GM18505 (cell line): ENCODE data around the gene DNASE2B.

Experiments used
- ATAC-seq: cut with Tn5 transposase; IDR thresholded peaks from one replicate; pipeline ENCODE4 v1.9.1; 2021; ENCODE audit not compliant: unreplicated experiment
- POLR2A ChIP-seq: IDR thresholded peaks from 4 replicates; pipeline ENCODE4 v1.6.1; 2011; ENCODE audit warnings: borderline replicate concordance; ENCODE audit not compliant: insufficient read depth, insufficient read length; ENCODE audit errors: extremely low read depth

DNASE2B gene, protein sequence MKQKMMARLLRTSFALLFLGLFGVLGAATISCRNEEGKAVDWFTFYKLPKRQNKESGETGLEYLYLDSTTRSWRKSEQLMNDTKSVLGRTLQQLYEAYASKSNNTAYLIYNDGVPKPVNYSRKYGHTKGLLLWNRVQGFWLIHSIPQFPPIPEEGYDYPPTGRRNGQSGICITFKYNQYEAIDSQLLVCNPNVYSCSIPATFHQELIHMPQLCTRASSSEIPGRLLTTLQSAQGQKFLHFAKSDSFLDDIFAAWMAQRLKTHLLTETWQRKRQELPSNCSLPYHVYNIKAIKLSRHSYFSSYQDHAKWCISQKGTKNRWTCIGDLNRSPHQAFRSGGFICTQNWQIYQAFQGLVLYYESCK

DNA sequence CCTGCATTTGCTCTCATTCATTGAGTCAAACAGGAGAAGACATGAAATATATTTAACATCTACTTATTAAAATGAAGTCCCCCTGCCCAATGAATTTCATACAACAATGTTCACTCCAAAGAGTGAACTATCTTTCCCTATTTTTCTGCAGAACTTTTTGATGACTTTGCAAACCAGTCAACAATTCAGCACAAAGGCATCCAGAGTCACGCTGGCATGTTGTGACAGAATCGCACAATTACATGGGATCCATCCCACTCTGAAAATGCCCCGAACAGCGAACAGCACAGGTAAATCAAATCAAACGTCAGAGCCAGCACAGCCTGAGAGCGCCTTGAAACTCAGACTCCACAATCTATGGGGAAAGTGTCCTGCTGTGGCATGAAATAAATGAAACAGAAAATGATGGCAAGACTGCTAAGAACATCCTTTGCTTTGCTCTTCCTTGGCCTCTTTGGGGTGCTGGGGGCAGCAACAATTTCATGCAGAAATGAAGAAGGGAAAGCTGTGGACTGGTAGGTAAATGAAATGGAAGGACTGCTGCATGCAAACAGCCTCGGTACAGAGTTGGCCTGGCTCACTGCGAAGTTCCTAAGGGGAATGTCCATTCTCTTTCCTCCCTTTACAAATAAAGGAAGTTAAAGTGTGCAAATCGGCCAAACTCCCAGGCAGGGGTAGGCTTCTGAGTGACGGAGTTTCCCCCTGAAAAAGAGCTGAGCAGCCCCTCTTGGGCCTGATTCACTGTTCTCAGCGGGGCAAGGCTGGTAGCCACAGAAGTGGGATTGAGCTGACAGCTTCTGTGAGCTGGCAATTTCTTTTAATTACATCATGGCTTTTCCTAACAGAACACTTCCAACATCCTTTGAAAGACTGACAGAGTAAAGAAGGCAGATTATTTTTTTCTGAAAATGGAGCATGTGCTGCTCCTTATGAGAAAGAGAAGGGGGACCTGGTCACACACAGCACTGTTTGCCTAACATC is at the start of gene DNASE2B:
DNASE2B (plus strand) TSS at position 310 of the 981 bp plus-strand sequence; CDS start at position 391, 81 bp downstream.
- TF ChIP-seq POLR2A, result no peak
- no peak for ATAC-seq

DNA sequence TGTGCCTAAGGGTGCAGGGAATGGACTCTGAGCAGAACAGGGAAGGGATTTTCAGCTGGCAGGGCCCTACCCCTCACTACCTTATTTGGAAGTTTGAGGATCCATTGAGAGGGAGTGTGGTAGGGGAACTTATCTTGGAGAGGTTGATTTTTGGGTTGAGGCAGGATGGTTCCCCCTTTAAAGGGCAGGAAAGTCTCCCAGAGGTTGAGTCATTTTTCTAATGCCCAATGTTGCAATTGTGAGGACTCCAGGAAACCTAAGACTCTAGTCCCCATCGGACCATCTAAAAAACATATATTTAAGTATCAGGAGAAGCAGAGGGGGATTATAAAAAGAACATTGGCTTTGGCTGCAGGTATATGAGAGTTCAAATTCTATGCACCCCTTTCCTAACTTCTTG is 49.5 kb upstream of the DNASE2B start:
- ATAC-seq, result no peak

DNA sequence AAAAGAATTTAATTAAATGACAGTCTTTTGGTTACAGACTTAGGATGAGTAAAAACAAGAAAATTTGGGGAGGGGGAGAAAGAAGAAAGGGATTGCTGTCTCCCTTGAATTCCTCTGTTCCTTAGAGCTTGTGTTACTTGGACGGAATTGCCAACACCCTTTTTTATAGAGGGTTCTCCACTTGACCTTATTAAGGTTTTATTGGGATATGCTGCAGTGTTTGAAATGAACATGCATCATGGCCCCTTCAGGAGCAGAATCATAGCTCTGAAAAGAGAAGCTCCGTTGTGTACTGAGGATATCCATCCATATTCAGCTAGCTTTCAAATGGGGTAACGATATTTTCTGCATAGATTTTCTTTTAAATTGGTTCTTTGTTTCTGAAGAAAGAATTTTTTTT is 48.2 kb upstream of the DNASE2B start:
- ATAC-seq, result no peak
- TF ChIP-seq POLR2A, result no peak

More for the DNA sequence above, 49.5 kb upstream of the DNASE2B start:
- TF ChIP-seq POLR2A, result no peak

DNA sequence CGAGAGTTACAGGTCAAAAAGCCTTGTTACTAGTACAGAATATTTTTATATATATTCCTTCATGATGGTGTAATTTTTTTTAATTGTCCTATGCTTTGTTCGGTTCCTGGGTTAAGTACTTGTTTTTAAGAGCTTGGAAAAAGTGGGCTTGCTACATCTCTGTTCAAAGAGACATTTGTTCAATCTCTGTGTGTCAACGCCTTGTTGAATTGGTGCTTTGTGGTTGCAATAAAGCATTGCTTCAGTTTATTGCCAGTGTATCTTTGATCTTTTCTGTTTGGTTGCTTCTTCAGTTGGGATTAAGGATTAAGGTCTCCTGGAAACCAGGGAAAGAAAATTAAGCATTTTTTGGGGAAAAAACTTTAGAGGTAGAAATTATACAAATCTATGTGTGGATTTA is 47.7 kb upstream of the DNASE2B start:
- ATAC-seq, result no peak
- TF ChIP-seq POLR2A, result no peak

DNA sequence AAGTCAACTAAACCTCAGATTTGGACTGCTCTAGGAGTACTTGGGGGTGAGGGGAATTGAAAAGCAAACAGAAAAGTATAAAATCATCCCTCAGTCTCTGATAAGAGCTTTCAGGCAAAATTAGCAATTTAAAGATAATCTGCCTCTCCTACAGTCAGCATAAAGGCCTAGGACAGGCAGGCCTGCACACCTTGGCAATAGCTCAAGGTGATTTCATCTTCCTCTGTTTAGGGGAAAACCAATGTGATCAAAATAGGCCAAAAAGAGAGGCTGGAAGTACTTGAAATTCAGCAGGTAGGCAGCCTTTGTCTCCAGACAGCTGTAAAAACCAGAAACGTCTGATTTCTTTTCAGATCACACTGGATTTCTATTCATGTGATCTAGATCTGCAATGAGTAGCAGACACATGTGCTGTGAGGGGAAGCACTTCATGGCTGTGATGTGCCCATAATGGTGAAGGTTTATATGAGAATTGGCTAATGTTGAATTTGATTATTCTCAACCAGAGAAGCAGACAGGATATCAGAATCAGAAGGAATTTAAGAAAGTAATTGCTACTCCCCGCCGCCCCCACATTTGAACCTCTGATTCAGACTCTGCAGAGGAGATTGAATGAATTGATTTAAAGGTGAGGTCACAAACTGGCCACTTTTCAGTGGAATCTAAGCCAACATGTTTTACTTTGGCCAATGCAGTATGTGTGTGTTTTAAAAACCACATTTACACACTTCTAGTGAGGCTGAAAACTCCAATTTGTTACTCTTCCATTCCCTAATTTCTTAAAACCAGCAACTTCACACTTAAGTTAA is 45.8 kb upstream of the DNASE2B start:
- no peak for TF ChIP-seq POLR2A
- no peak for ATAC-seq

DNA sequence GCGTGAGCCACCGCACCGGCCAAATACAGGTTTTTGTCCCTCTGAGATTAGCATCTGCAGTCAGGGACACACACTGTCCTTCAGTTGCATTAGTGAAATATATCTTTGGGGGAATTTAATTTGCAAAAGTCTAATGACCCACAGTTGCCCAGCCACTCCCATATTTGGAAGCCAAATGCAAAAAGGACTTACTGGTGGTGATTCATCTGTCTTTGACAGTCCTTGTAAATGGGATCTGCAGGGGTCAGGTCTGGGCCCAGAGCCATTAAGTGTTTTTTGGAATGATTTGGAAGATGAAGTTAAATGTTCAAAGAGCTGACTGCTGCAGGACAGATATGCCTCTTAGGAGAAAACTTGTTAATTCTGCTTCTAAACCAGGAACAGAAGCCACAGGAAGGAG is 44.6 kb upstream of the DNASE2B start:
- no peak for TF ChIP-seq POLR2A
- ATAC-seq, result no peak

DNA sequence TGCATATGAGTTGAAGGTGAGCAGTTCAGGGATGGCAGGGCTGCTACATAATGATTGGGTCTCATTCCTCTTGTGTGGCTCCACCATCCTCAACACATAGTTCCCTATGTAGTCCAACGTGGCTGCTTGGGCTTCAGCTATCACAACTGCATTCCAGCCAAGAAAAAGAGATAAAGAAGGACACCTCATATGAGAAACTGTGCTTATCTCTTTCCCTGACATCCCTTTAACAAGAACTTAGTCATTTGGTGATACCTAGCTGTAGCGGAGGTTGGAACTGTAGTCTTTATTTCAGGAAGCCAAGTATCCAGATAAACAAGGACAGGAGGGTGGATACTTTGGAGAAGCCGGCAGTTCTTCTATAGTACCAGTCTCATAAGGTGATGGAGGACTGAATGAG is 42.7 kb upstream of the DNASE2B start:
- no peak for ATAC-seq
- TF ChIP-seq POLR2A, result no peak

DNA sequence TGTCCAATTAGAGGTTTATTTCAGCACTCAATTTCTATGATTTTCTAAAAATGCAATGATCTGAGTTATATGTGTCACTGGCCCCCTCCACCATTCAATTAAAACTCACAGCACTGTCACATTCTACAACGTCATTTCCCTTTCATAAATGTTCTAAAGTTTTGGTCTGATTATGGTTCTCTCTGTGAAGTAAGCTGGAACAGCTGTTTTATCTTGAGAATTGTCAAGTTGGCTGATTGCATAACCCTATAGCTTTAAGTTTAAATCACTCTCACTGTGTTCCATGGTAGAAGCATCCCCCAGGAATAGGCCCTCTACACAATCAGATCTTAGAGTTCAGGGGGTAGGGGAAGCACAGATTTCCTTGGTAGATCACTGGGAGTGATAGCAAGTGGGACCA is 41.4 kb upstream of the DNASE2B start:
- ATAC-seq, result no peak
- TF ChIP-seq POLR2A, result no peak

DNA sequence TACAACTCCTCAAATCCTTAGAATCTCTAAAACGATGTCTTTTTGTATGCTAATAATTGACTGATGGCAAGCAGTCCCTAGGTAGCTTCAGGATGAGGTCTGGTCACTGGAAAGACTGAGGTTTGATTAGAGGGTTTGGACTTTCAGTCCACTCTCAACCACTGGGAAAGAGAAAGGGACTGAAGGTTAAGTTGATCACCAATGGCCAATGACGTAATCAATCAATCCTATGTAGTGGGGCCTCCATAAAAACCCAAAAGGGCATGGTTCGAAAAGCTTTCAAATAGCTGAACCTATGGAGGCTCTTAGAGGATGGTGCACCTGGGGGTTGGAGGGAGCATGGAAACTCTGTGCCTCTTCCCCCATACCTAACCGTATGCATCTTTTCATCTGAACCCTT is 39.6 kb upstream of the DNASE2B start:
- ATAC-seq, result no peak
- no peak for TF ChIP-seq POLR2A

DNA sequence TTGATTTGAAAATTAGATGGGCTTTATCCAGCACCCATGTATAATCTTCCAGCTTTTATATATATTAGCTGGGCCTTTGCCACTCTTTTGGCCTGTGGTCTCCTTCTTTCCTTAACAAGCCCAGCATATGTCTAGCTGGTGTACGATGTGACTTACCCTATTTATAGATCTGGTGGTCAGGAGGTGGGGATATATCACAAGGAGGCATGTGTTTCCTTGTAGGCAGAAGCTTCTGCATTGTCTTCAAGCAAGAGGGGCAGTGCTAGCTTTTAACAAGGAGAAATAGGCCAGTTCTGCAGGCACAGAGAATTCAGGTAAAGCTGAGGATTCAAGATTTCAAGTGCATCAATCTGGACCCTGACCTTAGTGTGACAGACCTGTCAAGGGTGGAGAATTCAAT is 38.0 kb upstream of the DNASE2B start:
- no peak for ATAC-seq

DNA sequence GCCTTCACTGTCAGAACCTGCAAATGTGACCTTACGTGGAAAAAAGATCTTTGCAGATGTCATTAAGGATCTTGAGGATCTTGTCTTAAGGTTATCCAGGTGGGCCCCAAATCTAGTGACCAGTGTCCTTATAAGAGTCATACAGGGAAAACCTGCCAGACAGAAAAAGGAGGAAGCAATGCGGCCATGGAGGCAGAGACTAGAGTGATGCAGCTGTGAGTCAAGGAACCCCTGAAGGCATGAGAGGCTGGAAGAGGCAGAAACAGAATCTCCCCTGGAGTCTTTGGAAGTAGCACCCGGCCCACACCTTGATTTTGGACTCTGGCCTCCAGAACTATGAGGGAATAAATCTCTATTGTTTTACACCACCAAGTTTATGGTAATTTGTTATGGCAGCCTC is 36.5 kb upstream of the DNASE2B start:
- no peak for TF ChIP-seq POLR2A
- no peak for ATAC-seq

More for the DNA sequence above, 38.0 kb upstream of the DNASE2B start:
- no peak for TF ChIP-seq POLR2A

DNA sequence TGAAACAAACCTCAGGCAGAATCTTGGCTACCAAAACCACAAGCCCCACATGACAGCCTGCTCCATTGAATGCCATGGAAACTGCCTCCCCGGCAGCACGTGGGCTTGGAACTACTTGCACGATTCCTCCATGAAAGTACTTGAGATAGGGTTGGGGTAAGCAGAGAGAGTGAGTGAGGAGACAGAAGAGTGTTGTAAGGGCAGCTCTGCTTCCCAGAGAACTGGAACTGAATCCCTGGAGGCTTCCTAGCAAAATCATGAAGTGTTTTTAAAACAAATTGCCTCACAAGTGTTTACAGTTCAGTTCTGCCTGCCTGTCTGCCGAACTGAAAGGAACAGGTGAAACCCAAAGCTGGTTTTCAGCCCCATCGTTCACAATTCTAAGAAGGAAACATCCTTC is 35.3 kb upstream of the DNASE2B start:
- TF ChIP-seq POLR2A, result no peak
- no peak for ATAC-seq

DNA sequence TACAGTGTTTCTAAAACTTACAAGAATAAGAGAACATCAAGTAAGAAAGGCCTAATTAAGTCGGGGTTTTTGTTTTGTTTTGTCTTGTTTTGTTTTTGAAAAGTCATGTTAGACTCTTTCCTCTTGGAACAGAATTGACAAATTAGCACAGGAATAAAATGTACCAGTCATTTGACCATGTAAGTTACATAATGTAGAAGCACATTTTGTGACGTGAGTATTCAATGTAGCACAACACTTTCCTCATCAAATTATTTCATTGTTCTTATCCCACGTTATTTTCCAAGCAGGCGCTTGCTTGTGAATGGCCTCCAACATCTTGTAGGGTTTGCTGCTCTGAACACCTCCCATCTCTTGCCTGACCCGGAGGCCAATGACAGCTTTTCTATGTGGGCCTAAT is 34.7 kb upstream of the DNASE2B start:
- no peak for ATAC-seq
- TF ChIP-seq POLR2A, result no peak

DNA sequence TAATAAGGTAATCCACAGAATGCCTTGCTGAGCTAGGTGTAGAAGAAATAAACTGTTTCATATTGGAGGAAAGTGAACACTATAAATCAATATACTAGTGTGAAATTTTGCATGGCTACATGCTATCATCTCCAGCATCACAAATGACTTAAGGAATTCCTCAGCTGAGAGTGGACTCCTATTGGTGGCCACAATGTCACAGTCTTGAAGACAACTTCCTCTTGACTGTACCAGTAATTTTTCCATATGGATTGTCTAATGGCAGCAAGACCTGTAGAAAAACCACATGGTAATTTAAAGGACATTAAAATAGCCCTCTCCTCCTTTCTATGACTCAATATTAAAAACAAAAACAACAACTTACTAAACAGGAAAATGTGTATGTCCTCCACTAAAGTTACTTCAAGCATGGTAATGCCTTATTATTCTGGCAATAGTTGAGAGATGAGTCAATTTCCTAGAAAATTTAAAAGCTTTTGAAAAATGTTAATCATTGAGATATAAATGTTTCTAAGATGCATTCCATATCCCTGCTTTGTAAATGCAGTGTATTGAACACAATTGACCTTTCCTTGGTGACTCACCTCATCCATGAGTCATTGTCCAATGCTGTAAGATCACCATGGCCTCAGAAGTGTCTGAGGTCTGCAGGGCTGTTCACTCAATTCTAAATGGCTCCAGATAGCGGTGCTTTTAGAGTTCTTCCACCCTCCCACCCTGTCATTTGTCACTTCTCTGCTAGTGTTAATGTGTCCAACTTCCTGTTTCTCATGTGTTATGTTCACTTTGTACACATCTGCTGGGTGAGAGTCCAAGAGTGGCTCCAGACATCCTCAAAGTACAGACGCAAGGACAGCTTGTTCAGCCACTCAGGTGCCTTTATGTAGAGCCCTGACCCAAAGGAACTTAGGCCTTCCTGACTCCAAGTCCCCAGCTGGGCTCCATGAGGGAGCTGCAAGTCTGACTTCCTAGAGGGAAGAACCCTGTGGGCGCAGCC is 32.8 kb upstream of the DNASE2B start:
- ATAC-seq, result peak; percentile 56

More for the DNA sequence above, 32.8 kb upstream of the DNASE2B start:
- no peak for TF ChIP-seq POLR2A
